ELR (cell line): ENCODE measurements around the gene THRAP3.
A peak's percentile ranks its signal among the peaks of the same experiment; 100 is the strongest.
"Not testable (repeated sequence)": the region's sequence is repeated elsewhere in the genome, so short reads cannot be mapped to it uniquely, and the experiment has no call there.

Experiments used
- DNase-seq: peaks from one replicate; pipeline ENCODE4 v3.0.0-alpha.2; 2015; ENCODE audit warnings: low read depth

Gene THRAP3

DNA sequence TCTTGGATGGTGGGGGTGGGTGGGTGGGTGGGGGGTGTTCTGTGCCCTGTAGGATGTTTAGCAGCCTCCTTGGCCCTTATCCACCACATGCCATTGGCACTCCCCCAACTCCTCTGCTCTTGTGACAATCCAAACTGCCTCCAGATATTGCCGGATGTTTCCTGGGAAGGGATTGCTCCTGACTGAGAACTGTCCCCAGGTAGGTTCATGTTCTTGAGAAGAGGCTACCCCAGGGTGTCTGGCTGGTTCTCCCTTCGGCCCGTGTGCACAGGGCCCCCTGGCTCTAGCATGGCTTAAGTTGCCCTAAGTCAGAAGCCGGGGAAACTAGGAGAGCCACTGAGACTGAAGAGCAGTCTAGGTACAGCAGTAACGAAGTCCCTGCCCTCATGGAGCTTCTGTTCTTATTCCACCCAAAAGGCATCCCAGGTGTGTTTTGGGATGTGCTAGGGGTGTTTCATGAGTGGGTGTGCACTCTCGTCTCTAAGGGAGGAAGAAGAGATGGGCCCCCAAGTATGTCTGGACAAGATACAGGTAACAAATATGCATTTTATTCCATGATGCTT lies 19.8 kb upstream of the THRAP3 start:
- no peak for DNase-seq

DNA sequence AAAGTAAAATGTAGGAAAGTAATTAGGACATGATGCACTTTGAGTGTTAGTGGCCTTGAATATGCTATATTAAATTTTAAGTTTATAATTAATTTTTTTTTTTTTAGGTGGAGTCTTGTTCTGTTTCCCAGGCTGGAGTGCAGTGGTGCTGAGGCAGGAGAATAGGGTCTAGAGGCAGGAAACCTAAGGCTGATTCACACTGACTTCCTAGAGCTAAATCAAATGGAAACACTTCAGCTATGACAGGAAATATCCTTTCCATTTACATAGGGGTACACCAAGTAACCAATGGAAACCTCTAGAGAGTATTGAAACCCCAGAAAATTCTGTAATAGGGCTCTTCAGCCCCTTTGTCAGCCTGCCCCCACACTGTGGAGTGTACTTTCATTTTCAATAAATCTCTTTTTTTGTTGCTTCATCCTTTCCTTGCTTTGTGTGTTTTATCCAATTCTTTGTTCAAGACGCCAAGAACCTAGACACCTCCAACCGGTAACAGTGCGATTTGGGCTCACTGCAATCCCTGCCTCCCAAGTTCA lies 17.9 kb upstream of the THRAP3 start:
- no peak for DNase-seq

DNA sequence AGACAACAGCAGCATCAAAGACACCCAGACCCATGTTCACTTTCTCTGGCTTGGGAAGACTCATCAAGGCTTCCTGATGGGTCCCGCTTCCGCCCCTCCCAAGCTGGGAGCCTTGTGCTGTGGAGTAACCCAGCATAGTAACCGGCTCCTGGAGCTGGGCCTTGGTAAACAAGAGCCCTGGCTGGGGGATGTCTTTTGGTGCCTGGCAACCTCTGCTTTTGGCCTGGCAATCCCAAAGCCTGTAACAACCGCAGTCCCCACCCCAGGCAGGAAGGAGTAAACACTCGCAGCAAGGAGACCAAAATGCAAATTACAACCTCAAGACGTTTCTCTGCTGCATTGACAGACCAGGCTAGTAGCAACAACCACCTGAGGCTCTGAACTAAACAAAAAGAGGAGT lies 16.9 kb upstream of the THRAP3 start:
- DNase-seq, result no peak

DNA sequence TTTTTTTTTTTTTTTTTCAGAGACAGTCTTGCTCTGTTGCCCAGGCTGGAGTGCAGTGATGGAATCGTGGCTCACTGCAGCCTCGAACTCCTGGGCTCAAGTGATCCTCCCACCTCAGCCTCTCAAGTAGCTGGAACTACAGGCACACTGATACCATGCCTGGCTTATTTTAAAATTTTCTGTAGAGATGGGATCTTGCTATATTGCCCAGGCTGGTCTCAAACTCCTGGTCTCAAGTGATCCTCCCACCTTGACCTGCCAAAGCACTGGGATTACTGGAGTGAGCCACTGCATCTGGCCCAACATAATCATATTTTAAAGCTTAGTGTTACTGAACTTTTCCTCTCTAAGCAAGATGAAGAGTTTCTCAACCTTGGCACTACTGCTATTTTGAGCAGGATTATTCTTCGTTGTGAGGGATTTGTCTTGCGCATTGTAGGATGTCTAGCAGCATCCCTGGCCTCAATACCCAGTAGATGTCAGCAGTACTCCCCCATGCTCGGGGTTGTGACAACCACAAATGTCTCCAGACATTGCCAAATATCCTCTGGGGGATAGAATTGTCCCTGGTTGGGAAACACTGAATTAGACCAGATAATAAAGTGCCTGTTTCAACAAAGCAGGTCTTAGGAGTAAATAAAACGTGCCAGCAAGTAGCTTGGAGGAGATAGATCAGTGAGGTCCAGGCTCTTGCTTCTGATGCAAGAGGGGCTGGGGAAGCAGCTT lies 15.1 kb upstream of the THRAP3 start:
- DNase-seq, result no peak

DNA sequence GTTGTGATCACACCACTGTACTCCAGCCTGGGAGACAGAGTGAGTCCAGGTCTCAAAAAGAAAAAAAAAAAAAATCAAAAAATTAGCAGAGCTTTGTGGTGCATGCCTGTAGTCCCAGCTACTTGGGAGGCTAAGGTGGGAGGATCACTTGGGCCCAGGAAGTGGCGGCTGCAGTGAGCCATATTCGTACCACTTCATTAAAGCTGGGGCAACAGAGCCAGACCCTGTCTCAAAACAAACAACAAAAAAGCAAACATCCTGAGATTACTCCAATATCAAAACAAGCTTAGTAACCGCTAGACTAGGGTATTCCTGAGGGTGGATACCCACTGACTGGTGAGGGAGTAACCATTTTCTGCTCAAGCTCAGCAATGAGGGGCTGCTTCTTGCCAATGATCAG lies 12.9 kb upstream of the THRAP3 start:
- DNase-seq, result no peak

DNA sequence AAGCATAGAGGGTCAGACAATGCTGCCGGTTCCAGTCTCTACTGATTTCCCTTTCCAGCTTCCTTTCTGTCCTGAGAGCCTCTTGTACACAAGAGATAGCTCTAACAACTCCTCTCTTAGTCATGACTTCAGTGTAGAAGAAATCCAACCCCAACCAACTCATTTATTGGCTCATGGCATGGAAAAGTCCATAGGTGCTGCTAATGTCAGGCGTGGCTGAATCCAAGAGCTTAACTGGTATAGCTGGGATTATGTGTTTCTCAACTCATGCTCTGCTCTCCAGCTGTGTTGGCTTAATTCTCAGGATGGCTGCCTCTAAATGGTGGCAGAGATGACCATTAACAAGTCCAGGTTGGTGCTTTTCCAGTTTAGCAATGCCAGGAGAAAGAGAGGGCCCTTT lies 12.4 kb upstream of the THRAP3 start:
- no peak for DNase-seq

DNA sequence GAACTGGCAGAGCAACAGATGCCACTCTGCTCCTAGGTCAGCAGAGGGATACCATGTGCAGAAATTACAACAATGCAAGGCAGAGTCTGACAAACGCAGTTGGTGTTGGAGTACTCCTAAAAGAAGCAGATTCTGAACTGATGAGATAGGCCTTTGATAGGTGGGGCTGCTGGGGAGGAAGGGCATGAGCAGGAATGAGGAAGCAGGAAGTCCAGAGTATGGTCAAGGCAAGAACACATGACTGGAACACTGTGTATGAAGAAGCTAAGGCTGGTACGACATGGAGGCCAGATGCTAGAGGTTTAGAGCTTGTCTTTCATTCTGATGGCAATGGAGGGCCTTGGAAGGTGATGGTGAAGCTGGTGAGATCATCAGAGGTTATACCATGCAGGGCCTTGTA lies 11.5 kb upstream of the THRAP3 start:
- no peak for DNase-seq

DNA sequence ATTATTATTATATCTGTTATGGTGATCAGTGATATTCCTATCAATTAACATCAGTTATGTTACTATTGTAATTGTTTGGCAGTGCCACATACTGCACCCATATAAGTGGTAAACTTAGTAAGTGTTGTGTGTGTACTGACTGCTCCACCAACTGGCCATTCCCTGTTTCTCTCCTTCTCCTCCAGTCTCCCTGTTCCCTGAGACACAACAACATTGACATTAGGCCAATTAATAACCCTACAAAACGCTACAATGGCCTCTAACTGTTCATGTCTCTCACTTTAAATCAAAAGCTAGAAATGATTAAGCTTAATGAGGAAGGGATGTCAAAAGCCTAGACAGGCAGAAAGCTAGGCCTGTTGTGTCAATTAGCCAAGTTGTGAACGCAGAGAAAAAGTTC lies 6.6 kb upstream of the THRAP3 start:
- DNase-seq, result peak; percentile 31

DNA sequence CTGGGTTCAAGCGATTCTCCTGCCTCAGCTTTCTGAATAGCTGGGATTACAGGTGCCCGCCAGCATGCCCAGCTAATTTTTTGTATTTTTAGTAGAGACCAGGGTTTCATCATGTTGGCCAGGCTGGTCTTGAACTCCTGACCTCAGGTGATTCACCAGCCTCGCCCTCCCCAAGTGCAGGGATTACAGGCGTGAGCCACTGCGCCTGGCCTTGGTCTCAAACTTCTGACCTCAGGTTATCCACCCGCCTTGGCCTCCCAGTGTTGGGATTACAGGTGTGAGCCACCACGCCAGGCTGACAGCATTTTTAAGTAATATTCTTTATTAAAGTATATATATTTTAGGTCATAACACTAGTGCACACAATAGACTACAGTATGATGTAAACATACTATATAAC lies 2.3 kb upstream of the THRAP3 start:
- DNase-seq, result not testable (repeated sequence)

DNA sequence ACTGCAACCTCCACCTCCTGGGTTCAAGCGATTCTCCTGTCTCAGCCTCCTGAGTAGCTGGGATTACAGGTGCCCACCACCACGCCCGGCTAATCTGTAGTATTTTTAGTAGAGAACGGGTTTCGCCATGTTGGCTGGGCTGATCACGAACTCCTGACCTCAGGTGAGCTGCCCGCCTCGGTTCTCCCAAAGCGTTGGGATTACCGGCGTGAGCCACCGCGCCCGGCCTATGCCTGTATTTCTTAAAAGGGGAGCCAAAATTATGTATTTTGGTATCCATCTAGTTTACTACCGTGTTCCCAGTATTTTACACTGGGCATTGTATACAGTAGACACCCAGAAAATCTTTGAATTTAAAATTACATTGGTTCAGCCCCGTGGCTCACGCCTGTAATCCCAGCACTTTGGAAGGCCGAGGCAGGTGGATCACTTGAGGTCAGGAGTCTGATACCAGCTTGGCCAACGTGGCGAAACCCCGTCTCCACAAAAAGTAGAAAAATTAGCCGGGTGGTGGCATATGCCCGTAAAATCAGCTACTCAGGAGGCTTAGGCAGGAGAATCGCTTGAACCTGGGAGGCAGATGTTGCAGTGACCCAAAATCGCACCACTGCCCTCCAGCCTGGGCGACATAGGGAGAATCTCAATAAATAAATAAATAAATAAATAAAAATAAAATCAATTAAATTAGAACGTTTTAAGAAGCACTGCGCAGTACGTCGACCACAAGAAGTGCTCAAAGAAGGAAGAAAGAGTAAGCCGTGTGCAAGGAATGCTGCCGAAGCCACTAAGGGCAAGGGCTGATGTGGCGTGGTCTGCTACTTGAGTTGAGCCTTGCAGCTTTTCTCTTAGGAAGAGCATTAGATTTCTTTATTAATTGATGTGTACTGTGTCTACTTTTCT lies 1.5 kb upstream of the THRAP3 start:
- DNase-seq, result no peak

DNA sequence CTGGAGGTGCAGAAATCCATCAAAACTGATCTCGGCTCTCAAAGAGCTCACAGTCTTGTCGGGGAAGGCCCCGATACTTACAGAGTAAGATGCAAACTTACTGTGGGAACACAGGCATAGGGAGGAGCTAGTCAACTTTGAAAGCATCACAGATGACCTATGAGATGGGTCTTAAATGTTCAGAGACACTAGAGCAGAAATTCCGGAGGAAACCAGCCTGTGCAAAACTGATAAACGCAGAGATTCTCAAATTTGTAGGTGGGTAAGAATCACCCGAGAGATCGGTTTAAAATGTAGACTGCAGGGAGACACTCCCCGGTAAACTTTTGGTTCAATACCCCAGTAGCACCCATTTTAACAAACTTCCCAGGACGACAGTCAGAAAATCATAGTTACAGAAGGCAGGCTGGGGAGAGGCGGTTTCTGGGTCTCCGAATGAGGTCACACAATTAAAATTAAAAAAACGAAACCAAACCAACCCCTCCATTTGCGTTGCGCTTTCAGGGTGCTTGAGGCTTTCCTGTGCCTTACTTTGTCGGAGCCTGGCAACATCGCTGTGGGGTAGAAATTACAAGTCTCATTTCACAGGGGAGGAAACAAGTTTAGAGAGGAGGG lies 755 bp upstream of the THRAP3 start:
- DNase-seq, result peak; percentile 62

DNA sequence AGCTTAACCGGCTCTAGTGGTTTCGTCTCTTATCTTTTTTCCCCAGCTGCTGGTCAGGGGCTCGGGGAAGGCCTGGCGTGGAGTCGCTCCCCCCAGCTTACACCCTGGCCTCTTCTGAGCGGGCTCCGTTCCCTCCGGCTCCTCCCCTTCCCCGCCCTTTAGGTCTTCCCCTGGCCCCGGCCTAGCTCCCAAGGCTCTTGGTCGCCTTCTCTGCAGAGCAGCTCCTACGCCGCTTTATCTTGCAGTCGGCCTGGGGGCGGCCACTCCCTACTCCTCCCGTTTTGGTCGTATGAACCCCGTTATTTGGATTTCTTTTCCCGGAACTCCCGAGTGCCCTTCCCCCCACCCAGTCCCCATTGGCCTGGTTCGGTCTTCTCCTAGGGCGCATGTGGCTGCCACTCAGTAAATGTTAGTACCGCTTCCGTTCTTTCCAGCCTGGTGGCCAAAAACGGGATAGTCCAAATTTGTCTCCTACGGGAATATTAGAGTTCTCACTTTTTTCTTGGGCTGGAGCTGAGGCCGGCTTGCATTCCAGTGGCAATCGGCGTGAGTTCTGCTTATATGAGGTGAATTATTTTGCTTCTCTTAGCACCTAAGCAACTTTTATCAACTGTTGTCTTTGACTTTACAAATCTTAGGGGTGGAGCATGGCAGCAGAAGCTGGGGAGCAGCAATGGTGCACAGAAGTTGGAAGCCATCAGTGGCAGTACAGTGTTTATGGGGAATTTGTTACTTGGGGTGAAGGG lies 467 bp downstream of the THRAP3 start:
- peak; percentile 94 for DNase-seq

DNA sequence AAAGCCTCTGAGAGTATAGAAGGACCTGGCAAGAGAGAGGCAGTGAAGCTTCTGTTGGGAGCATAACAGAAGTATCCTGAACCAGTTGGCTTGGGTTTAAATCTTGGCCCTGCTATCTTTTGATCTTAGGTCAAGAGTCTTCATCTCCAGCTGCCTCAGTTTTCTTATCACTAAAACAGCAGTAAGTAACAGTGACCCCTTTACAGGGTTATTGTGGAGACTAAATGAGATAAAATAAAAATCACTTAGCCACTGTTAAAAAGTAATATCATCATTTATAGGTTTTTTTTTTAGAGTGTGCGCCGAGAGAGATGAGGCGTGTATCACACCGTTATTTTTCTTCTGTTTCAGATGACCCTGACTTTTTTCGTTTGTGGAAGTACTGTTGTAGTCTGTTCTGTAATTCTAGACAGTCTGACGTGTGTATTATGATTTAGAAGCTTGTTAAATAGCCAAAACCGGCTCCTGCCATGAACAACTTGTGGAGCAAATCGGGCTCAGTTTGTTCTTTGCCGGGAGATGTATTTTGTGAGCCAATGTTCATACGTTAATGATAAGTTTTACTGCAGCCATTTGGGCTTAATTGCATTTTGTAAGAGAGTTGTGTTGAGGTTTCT lies 1.1 kb downstream of the THRAP3 start:
- no peak for DNase-seq

DNA sequence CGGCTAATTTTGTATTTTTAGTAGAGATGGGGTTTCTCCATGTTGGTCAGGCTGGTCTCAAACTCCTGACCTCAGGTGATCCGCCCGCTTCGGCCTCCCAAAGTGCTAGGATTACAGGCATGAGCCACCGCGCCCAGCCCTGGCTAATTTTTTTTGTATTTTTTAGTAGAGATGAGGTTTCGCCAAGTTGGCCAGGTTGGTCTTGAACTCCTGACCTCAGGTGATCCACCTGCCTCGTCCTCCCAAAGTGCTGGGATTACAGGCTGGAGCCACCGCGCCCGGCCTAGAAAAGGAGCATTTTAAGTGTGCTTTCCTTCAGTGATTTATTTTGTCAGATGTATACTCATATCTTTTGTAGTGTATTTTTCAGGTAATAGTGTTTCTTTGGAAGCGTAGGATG lies 6.0 kb downstream of the THRAP3 start:
- DNase-seq, result not testable (repeated sequence)

DNA sequence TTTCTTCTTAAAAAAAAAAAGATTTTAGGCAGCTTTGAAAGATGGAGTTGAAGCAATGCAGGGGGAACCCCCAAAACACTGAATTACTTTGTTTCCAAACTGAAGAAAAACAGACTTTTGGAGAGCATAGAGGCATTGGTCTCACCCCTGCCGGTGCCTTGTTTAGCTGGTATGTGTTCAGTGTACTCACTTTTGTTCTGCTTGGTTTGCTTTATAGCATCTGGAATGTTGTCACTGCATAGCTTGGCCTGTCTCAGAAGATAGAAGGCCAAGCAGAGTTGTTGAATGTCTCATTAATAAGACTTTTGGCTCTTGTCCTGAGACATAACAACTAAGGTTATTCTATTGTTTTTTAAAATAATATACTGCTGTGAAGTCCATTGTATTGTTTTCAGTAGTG lies 6.9 kb downstream of the THRAP3 start:
- DNase-seq, result no peak

DNA sequence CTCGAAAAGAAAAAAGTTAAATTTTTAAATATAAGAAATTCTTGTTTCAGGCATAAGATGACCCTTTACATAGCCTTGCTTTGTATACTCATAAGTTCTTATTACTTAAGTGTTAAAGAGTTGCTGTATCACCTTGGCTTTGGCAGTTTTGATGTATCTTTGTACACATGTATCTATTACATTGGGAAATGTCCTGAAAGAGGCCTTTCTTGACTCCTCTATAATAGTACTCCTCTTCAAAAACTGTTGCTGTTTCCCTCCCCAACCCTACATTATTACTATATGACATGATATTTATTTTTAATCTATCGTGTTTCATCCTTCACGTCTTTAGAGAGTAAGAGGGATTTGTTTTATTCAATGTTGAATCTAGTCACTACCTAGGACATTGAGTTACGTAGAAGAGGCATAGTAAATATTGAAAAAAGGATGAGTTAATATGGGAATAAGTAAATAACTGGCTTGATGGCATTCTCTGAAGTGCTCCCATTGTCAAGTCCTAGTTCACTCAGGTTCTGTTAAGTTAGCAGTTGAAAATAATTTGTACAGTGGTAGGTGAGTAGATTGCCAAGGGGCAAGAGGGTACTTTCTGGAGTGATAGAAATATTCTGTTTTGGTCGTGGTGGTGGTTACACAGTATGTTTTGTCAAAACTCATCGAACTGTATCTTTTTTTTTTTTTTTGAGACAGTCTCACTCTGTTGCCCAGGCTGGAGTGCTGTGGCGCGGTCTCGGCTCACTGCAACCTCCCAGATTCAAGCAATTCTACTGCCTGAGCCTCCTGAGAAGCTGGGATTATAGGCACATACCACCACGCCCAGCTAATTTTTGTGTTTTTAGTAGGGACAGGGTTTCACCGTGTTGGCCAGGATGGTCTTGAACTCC lies 8.2 kb downstream of the THRAP3 start:
- no peak for DNase-seq

DNA sequence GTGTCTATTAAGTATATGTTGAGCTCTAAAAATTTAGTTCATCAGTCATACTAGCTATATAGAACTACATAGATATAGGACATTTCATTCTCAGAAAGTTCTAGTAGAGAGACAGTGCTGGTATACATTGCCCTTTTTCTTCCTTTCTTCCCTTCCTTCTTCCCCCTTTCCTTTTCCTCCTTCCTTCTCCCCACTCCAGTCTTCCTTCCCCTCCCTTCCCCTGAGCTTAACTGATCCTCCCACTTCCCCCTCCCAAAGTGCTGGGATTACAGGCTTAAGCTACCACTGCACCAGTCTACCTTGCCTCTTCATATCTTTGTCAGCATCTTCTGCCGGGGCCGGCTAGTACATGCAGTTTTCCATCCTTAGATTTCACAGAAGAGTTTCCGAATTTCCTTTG lies 12.1 kb downstream of the THRAP3 start:
- DNase-seq, result no peak

DNA sequence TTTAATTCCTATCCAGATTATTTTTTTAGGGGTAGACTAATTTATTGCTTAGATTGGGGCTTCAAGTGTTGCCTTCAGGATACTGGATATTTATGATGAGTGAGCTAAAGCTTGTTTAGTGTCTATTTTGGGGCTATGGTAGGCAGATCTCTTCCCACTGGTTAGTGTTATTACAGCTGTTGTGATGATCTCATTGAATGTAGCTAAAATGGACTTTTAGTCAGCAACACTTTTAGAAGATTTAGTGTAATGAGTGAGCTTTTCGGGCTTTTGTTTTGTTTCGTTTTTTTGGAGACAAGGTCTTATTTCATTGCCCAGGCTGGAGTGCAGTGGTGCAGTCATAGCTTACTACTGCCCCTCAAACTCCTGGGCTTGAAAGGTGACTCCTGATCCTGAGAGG lies 14.2 kb downstream of the THRAP3 start:
- no peak for DNase-seq

DNA sequence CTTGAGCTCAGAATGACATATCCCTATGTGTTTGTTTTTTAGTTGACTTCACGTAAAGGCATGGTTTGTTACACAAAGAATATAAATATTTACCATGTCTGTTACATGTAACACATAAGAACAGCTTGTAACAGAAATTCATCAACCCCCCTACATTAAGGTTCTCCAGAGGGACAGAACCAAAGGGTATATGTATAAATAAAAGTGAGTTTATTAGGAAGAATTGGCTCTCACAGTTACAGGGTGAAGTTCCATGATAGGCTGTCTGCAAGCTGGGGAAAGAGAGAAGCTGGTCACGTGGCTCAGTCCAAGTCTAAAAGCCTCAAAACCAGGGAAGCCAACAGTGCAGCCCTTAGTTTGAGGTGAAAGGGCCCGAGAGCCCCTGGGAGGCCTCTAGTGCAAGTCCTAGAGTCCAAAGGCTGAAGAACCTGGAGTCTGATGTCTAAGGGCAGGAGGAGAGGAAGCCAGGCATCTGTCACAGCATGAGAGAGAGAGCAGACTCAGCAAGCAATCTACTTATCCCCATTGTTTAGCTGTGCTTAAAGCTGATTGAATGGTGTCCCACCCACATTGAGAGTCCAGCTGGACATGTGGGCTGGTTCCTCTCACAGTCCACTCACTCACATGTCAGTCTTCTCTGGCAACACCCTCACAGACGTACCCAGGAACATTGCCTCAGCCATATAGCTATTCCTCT lies 15.8 kb downstream of the THRAP3 start:
- no peak for DNase-seq

DNA sequence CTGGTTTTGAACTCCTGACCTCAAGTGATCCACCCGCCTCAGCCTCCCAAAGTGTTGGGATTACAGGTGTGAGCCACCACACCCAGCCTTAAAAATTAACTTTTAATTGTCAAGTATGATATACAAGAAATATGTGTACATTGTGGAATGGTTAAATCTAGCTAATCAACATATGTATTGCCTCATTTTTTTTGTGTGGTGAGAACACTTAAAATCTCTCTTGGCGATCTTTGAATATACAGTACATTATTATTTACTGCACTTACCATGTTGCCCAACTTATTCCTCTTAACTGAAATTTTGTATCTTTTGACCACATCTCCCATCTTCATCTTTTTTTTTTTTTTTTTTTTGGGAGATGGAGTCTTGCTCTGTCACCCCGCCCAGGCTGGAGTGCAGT lies 23.3 kb downstream of the THRAP3 start:
- DNase-seq, result no peak
